K562 (cell line): ENCODE results near the gene PCSK2. TPM values are rescaled to one million over a fixed set of nuclear protein-coding genes. Genes with fewer than 3 reads are reported as not detected.

Source experiments
- ATAC-seq: fragments of 200-7000 bp; cut with Tn5 transposase; 3 replicates; pipeline ENCODE4 v1.9.1; 2020; ENCODE audit warnings: moderate library complexity
- BruUV-seq: library from RNA; stranded (reverse); fragments of 400-500 nt; replicated peaks from 2 replicates; lab custom pipeline; 2021; lab: Mats Ljungman, UMichigan
- CTCF ChIA-PET: fragments of 300-600 bp; formaldehyde crosslinking; extraction: SDS; loops from one replicate; lab custom pipeline; 2021; ENCODE audit warnings: low intra/inter-chr PET ratio; lab: Yijun Ruan, JAX
- POLR2A ChIA-PET: fragments of 300-600, 350-650 bp; sonication (Branson Sonifier 250); formaldehyde crosslinking; extraction: SDS; loops from one replicate; lab custom pipeline; 2021; ENCODE audit warnings: antibody characterized with exemption, inconsistent platforms; lab: Yijun Ruan, JAX
- DNase-seq, 4 experiments: peaks; one replicate each; pipeline versions ENCODE4 v3.0.0 to v3.0.0-alpha.2; 2011 to 2018; ENCODE audit warnings: low spot score in 3 of 4, mixed read lengths in 3 of 4; ENCODE audit errors: extremely low read depth in 1 of 4
- FAIRE-seq: peaks from 2 replicates; lab custom pipeline; 2011; peaks lifted over from hg19 to GRCh38; lab: Jason Lieb, UNC
- H2AFZ ChIP-seq: 2 replicates; pipeline ENCODE4 v1.6.0; 2011; ENCODE audit warnings: low read depth, low read length, control low read depth, inconsistent platforms
- H3K27ac ChIP-seq: fragments of 200-600 bp; 3 replicates; pipeline ENCODE4 v1.8.0; 2011; ENCODE audit warnings: low read depth, mild to moderate bottlenecking, control low read depth, inconsistent platforms, low read length, moderate library complexity, mixed read lengths; ENCODE audit errors: extremely low read depth
- H3K27me3 ChIP-seq, 2 experiments: fragments of 300-600 bp in 1 of 2; 2 replicates in 1 of 2; 3 replicates in 1 of 2; pipeline versions ENCODE4 v1.6.0 to v1.8.0; 2011; ENCODE audit warnings: inconsistent platforms in 2 of 2, low read length in 2 of 2, mild to moderate bottlenecking in 1 of 2, mixed read lengths in 1 of 2, moderate library complexity in 1 of 2; ENCODE audit not compliant: control insufficient read depth in 2 of 2, insufficient read depth in 2 of 2
- H3K36me3 ChIP-seq: fragments of 300-600 bp; 3 replicates; pipeline ENCODE4 v1.8.0; 2011; ENCODE audit warnings: mild to moderate bottlenecking, low read length, inconsistent platforms; ENCODE audit not compliant: control insufficient read depth, insufficient read depth
- H3K4me1 ChIP-seq, 2 experiments: fragments of 200-600 bp in 1 of 2; replicated peaks in 1 of 2; 2 replicates in 1 of 2; 3 replicates in 1 of 2; pipeline versions ENCODE4 v1.5.1 to v1.8.0; 2011; ENCODE audit warnings: inconsistent platforms in 2 of 2, low read length in 2 of 2, mild to moderate bottlenecking in 1 of 2, mixed read lengths in 1 of 2, moderate library complexity in 1 of 2; ENCODE audit not compliant: control insufficient read depth in 2 of 2, insufficient read depth in 2 of 2
- H3K4me2 ChIP-seq: 2 replicates; pipeline ENCODE4 v1.6.1; 2011; ENCODE audit warnings: low read length, control low read depth, inconsistent platforms, mixed read lengths; ENCODE audit not compliant: insufficient read depth
- H3K4me3 ChIP-seq: fragments of 200-600 bp; sonication (generic), shearing (Covaris generic); 2 replicates; pipeline ENCODE4 v1.5.1; 2016; ENCODE audit warnings: control low read depth, inconsistent platforms
- H3K79me2 ChIP-seq: fragments of 200-600 bp; 3 replicates; pipeline ENCODE4 v1.8.0; 2011; ENCODE audit warnings: low read length, inconsistent platforms; ENCODE audit not compliant: control insufficient read depth, insufficient read depth
- H3K9ac ChIP-seq, 2 experiments: 2 replicates each; pipeline versions ENCODE4 v1.6.0 to v1.6.1; 2011; ENCODE audit warnings: low read depth in 2 of 2, low read length in 2 of 2, control low read depth in 1 of 2, inconsistent platforms in 1 of 2, mild to moderate bottlenecking in 1 of 2, mixed read lengths in 1 of 2; ENCODE audit not compliant: insufficient read depth in 1 of 2
- H3K9me1 ChIP-seq: one replicate; pipeline ENCODE4 v1.6.0; 2011; ENCODE audit warnings: inconsistent platforms, mild to moderate bottlenecking, low read length, moderate library complexity; ENCODE audit not compliant: control insufficient read depth, insufficient read depth
- H3K9me3 ChIP-seq: replicated peaks from 2 replicates; pipeline ENCODE4 v1.5.1; 2011; ENCODE audit warnings: low read depth, low read length, inconsistent platforms; ENCODE audit not compliant: control insufficient read depth, insufficient read depth
- H4K20me1 ChIP-seq: replicated peaks from 2 replicates; pipeline ENCODE4 v1.6.1; 2011; ENCODE audit warnings: low read length, inconsistent platforms, mixed read lengths; ENCODE audit not compliant: control insufficient read depth, insufficient read depth
- CHD1 ChIP-seq: fragments of 200-600 bp; sonication (generic); IDR thresholded peaks from one replicate; pipeline ENCODE4 v1.6.1; 2012; ENCODE audit warnings: mild to moderate bottlenecking, moderate library complexity, low read length, inconsistent platforms
- EWSR1 ChIP-seq: fragments of 450-650 bp; IDR thresholded peaks from 2 replicates; pipeline ENCODE4 v1.6.1; 2018; ENCODE audit warnings: borderline replicate concordance, mild to moderate bottlenecking, low read depth, moderate library complexity; ENCODE audit not compliant: partially characterized antibody
- EZH2 ChIP-seq: IDR thresholded peaks from 2 replicates; pipeline ENCODE4 v1.6.1; 2012; ENCODE audit warnings: low read depth, mild to moderate bottlenecking, inconsistent platforms, low read length, borderline replicate concordance
- GABPB2 ChIP-seq: fragments of 250-450 bp; sonication (Bioruptor Pico); conservative IDR thresholded peaks from 2 replicates; pipeline ENCODE4 v1.5.1; 2021; ENCODE audit warnings: mild to moderate bottlenecking
- IRF9 ChIP-seq: fragments of 450-650 bp; IDR thresholded peaks from 2 replicates; pipeline ENCODE4 v1.6.1; 2016; ENCODE audit warnings: missing biosample characterization, missing genetic modification characterization
- KLF1 ChIP-seq: fragments of 450-650 bp; IDR thresholded peaks from 2 replicates; pipeline ENCODE4 v1.6.1; 2016; ENCODE audit warnings: missing genetic modification characterization, missing compliant biosample characterization
- LARP7 ChIP-seq: fragments of 450-650 bp; IDR thresholded peaks from 2 replicates; pipeline ENCODE4 v1.6.1; 2016
- RBBP5 ChIP-seq: fragments of 200-600 bp; sonication (generic); IDR thresholded peaks from 2 replicates; pipeline ENCODE4 v1.6.1; 2012; ENCODE audit warnings: borderline replicate concordance, mild to moderate bottlenecking, low read length, control low read depth, inconsistent platforms; ENCODE audit not compliant: insufficient read depth, poor library complexity, severe bottlenecking
- RNF219 ChIP-seq: fragments of 250-450 bp; sonication (Bioruptor Pico); IDR thresholded peaks from 2 replicates; pipeline ENCODE4 v1.5.0; 2022; ENCODE audit warnings: mild to moderate bottlenecking
- SAP30 ChIP-seq: fragments of 200-600 bp; sonication (generic); IDR thresholded peaks from 2 replicates; pipeline ENCODE4 v1.6.1; 2012; ENCODE audit warnings: borderline replicate concordance, low read depth, mild to moderate bottlenecking, moderate library complexity, low read length, control low read depth, inconsistent platforms; ENCODE audit not compliant: insufficient read depth, poor library complexity, severe bottlenecking
- SMARCC2 ChIP-seq: fragments of 450-650 bp; IDR thresholded peaks from 2 replicates; pipeline ENCODE4 v1.6.1; 2017; ENCODE audit warnings: antibody characterized with exemption, moderate library complexity, mild to moderate bottlenecking, low read depth
- TFAP4 ChIP-seq: sonication (generic); formaldehyde crosslinking; IDR thresholded peaks from 2 replicates; pipeline ENCODE4 v1.8.0; 2022; ENCODE audit warnings: missing genetic modification reagents, mild to moderate bottlenecking, moderate library complexity, borderline replicate concordance
- ZFP91 ChIP-seq: sonication (generic); formaldehyde crosslinking; IDR thresholded peaks from 2 replicates; pipeline ENCODE4 v1.8.0; 2022; ENCODE audit warnings: mild to moderate bottlenecking, missing genetic modification reagents
- ZFX ChIP-seq: sonication (generic); formaldehyde crosslinking; IDR thresholded peaks from 2 replicates; pipeline ENCODE4 v1.8.0; 2022; ENCODE audit warnings: mild to moderate bottlenecking, missing genetic modification reagents, moderate library complexity
- WGBS: fragments of 100-300 bp; shearing (Covaris generic); methylation state at CpG from one replicate; pipeline ENCODE4 v1.1.6; 2016; ENCODE audit warnings: low coverage, mixed read lengths; ENCODE audit not compliant: insufficient coverage; ENCODE audit errors: missing lambda C conversion rate; 5-methylcytosine and 5-hydroxymethylcytosine counted together
- in situ Hi-C: fragments of 300-500 bp; cut with MboI; formaldehyde crosslinking; loops from 4 replicates; pipeline ENCODE4 v1.15.0; 2018; ENCODE audit warnings: inconsistent platforms, mixed read lengths
- intact Hi-C: fragments of 100-400 bp; cut with micrococcal nuclease; formaldehyde crosslinking; loops from 2 replicates; pipeline ENCODE4 v1.14.2; 2022
- polyA plus RNA-seq, 8 experiments: library from polyadenylated mRNA; depleted of rRNA in 4 of 8; stranded (reverse) in 5 of 8; unstranded in 3 of 8; fragments of >200 nt; fragmentation: Nextera tagmentation in 2 of 8; fragmentation: Illumina TruSeq in 1 of 8; extraction: Ambion mirVana in 2 of 8; extraction: Trizol in 1 of 8; gene quantifications; 2 replicates each; pipeline versions ENCODE4 v1.2.1 to v1.2.3, GENCODE V29; 2011 to 2014; ENCODE audit warnings: inconsistent platforms in 1 of 8, missing spikeins in 1 of 8
- total RNA-seq, 7 experiments: library from RNA; depleted of rRNA in 6 of 7; stranded (reverse); fragments of >200 nt in 6 of 7; fragmentation: Illumina TruSeq in 2 of 7; extraction: Trizol in 2 of 7; gene quantifications; 2 replicates each; pipeline versions ENCODE4 v1.2.1 to v1.2.3, GENCODE V29; 2011 to 2021; ENCODE audit warnings: low replicate concordance in 1 of 7
- TF ChIP-seq, protein P1 (sequence below): fragments of 250-450 bp; sonication (Bioruptor Pico); IDR thresholded peaks from 2 replicates; pipeline ENCODE4 v1.8.0; 2021; ENCODE audit warnings: moderate library complexity, mild to moderate bottlenecking, inconsistent platforms

The PCSK2 gene
- total and polyA plus RNA-seq, 9 of the 15 experiments (the other 6 are each of a cell fraction or from before 2014, with no cell fraction given), result 0.04 to 0.07 (median 0.05) TPM; not detected in 6

GRCh38 chr20:17197041-17197440 is 29.8 kb upstream of the PCSK2 start:
- Histone ChIP-seq H3K4me3 (no peak overlapping the region), H3K4me2 (no peak overlapping the region), H4K20me1 (no peaks in the 10 kb centered on the region), H3K27me3 (no peaks in the 10 kb centered on the region), H3K27ac (no peak overlapping the region), H3K9me3 (no peaks in the 10 kb centered on the region), H2AFZ (no peak overlapping the region), H3K9ac (no peak overlapping the region), H3K4me1 (no peaks in the 10 kb centered on the region), H3K36me3 (no peaks in the 10 kb centered on the region), H3K9me1 (no peaks in the 10 kb centered on the region), H3K79me2 (no peaks in the 10 kb centered on the region)
- 0% methylated on average over 1 of the region's 2 CpGs for WGBS
- ATAC-seq (no peak), DNase-seq (no peak), FAIRE-seq (no peak)
- CTCF ChIA-PET, result no interaction called here
- in situ Hi-C loops (no loop called here), intact Hi-C loops (no loop called here)
- BruUV-seq, result no TSS peak
- POLR2A ChIA-PET, result no interaction called here
- TF ChIP-seq RBBP5 (no peak), IRF9 (no peak), TFAP4 (CRISPR knock-in tag) (no peak), EZH2 (no peak), CHD1 (no peak), ZFP91 (no peak), LARP7 (no peak), RNF219 (CRISPR knock-in tag) (no peak), KLF1 (tag) (no peak), EWSR1 (no peak), GABPB2 (CRISPR knock-in tag) (no peak), ZFX (CRISPR knock-in tag) (no peak), SAP30 (no peak), SMARCC2 (no peak)
- TF ChIP-seq, protein P1, sequence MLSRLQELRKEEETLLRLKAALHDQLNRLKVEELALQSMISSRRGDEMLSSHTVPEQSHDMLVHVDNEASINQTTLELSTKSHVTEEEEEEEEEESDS (CRISPR knock-in tag), result no peak
